ENCODE results near the gene MBD5. TPM values are rescaled to one million over a fixed set of nuclear protein-coding genes. Genes with fewer than 3 reads are reported as not detected.

Gene MBD5
- total RNA-seq, 1 experiment from 2014 or later = 33.7 TPM

DNA sequence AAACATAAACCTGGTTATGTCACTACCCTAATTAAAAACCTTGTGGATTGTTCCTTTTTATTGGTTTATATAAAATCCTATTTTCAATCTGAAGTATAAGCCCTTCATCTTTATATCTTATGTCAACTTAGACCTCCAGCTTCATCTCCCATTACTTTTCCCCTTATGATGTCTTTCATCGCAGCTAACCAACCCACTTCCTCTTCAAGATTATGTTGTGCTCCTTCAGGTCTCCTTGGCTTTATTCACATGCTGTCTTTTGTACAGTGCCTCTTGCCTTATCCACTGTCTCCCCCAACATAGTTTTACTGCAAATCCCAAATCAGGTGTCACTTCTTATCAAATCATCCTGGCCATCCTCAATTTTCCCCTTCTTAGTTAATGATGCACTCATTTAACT is 25.9 kb downstream of the MBD5 start (continued):
- TF ChIP-seq ZNF219 (CRISPR knock-in tag; IDR thresholded peaks at IDR 0.05; ENCODE audit: borderline replicate concordance) = no peak

- ATAC-seq (no peak), DNase-seq (ENCODE audit: low spot score) (no peak)
- Mint-ChIP-seq H3K36me3 (no peaks in the 10 kb centered on the region), H3K9me3 (no peaks in the 10 kb centered on the region), H3K4me1 (peaks cover 53% of the 10 kb centered on the region), H3K4me3 (no peak overlapping the region), H3K27ac (peak overlapping the region; percentile 9; the same call in 1 of the 2 replicates), H3K27me3 (ENCODE audit: low read depth) (no peaks in the 10 kb centered on the region)
- TF ChIP-seq, protein P1, sequence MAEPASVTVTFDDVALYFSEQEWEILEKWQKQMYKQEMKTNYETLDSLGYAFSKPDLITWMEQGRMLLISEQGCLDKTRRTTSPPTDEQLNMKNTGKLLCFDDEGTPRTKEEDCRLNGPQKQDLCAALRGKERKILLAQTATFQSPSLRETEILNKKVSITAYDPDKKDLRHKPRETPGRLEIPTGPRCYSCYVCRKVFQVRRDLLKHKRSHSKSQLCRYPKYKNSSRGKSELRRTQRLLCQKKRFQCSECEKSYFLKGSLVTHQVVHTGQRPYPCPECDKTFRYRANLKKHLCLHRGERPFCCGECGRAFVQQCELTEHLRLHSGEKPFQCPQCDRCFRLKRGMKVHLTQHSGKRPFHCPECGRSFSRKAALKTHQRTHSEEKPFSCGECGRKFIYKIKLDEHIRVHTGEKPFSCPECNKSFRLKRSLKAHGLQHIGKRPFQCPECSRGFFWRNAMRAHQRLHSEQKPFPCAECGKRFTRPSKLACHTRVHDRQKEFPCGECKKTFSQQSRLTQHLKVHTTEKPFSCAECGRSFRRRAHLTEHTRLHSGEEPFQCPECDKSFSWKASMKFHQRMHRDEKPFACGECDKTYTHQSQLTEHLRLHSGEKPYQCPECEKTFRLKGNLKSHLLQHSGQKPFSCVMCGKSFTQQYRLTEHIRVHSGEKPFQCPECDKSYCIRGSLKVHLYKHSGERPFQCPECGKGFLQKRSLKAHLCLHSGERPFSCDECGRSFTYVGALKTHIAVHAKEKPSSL (CRISPR knock-in tag; conservative IDR thresholded peaks at IDR 0.05) = no peak
- TF ChIP-seq, protein P2, sequence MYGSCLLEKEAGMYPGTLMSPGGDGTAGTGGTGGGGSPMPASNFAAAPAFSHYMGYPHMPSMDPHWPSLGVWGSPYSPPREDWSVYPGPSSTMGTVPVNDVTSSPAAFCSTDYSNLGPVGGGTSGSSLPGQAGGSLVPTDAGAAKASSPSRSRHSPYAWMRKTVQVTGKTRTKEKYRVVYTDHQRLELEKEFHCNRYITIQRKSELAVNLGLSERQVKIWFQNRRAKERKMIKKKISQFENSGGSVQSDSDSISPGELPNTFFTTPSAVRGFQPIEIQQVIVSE (CRISPR knock-in tag; IDR thresholded peaks at IDR 0.05; ENCODE audit: borderline replicate concordance) = no peak
- TF ChIP-seq, protein P3, sequence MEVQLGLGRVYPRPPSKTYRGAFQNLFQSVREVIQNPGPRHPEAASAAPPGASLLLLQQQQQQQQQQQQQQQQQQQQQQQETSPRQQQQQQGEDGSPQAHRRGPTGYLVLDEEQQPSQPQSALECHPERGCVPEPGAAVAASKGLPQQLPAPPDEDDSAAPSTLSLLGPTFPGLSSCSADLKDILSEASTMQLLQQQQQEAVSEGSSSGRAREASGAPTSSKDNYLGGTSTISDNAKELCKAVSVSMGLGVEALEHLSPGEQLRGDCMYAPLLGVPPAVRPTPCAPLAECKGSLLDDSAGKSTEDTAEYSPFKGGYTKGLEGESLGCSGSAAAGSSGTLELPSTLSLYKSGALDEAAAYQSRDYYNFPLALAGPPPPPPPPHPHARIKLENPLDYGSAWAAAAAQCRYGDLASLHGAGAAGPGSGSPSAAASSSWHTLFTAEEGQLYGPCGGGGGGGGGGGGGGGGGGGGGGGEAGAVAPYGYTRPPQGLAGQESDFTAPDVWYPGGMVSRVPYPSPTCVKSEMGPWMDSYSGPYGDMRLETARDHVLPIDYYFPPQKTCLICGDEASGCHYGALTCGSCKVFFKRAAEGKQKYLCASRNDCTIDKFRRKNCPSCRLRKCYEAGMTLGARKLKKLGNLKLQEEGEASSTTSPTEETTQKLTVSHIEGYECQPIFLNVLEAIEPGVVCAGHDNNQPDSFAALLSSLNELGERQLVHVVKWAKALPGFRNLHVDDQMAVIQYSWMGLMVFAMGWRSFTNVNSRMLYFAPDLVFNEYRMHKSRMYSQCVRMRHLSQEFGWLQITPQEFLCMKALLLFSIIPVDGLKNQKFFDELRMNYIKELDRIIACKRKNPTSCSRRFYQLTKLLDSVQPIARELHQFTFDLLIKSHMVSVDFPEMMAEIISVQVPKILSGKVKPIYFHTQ (CRISPR knock-in tag; IDR thresholded peaks at IDR 0.05) = no peak
- TF ChIP-seq, protein P4, sequence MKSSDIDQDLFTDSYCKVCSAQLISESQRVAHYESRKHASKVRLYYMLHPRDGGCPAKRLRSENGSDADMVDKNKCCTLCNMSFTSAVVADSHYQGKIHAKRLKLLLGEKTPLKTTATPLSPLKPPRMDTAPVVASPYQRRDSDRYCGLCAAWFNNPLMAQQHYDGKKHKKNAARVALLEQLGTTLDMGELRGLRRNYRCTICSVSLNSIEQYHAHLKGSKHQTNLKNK (CRISPR knock-in tag; IDR thresholded peaks at IDR 0.05) = no peak
- TF ChIP-seq TEAD1 (CRISPR knock-in tag; IDR thresholded peaks at IDR 0.05) (no peak), CREB1 (CRISPR knock-in tag; IDR thresholded peaks at IDR 0.05) (no peak), ZNF317 (CRISPR knock-in tag; IDR thresholded peaks at IDR 0.05; ENCODE audit: borderline replicate concordance, low read depth) (no peak), ZNF263 (CRISPR knock-in tag; IDR thresholded peaks at IDR 0.05; ENCODE audit: low read depth) (no peak), ZNF219 (CRISPR knock-in tag; IDR thresholded peaks at IDR 0.05; ENCODE audit: borderline replicate concordance) (no peak), ZNF138 (CRISPR knock-in tag; conservative IDR thresholded peaks at IDR 0.05) (no peak), E2F4 (CRISPR knock-in tag; IDR thresholded peaks at IDR 0.05; ENCODE audit: borderline replicate concordance, low read depth) (no peak), ESRRA (CRISPR knock-in tag; IDR thresholded peaks at IDR 0.05; ENCODE audit: borderline replicate concordance) (no peak), ZNF416 (CRISPR knock-in tag; IDR thresholded peaks at IDR 0.05) (no peak), TEAD4 (CRISPR knock-in tag; IDR thresholded peaks at IDR 0.05) (no peak)
- TF ChIP-seq, protein P5, sequence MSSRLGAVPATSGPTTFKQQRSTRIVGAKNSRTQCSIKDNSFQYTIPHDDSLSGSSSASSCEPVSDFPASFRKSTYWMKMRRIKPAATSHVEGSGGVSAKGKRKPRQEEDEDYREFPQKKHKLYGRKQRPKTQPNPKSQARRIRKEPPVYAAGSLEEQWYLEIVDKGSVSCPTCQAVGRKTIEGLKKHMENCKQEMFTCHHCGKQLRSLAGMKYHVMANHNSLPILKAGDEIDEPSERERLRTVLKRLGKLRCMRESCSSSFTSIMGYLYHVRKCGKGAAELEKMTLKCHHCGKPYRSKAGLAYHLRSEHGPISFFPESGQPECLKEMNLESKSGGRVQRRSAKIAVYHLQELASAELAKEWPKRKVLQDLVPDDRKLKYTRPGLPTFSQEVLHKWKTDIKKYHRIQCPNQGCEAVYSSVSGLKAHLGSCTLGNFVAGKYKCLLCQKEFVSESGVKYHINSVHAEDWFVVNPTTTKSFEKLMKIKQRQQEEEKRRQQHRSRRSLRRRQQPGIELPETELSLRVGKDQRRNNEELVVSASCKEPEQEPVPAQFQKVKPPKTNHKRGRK (CRISPR knock-in tag; IDR thresholded peaks at IDR 0.05; ENCODE audit: borderline replicate concordance) = no peak
- TF ChIP-seq, protein P6, sequence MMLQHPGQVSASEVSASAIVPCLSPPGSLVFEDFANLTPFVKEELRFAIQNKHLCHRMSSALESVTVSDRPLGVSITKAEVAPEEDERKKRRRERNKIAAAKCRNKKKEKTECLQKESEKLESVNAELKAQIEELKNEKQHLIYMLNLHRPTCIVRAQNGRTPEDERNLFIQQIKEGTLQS (CRISPR knock-in tag; conservative IDR thresholded peaks at IDR 0.05) = no peak
- CTCF ChIA-PET = no interaction called here
- POLR2A ChIA-PET = interaction anchor here (1.0 kb wide), 1 partner anchor 28 kb away, joined by 3 read pairs; the partner anchor contains the start of gene MBD5
Measured at GRCh38 chr2:148048475-148049221, 27.8 kb downstream of the MBD5 start.
